Tibial nerve (tissue), 4 donors: ENCODE results near the gene DNAJB2.

Experiments used
- EP300 ChIP-seq, 2 donors: sonication (generic); formaldehyde crosslinking; IDR thresholded peaks; one replicate each; pipeline ENCODE4 v1.6.1; 2017; ENCODE audit warnings: antibody characterized with exemption in 2 of 2, mild to moderate bottlenecking in 1 of 2
- POLR2A ChIP-seq, 2 donors: fragments of 450-650 bp; IDR thresholded peaks; one replicate each; pipeline ENCODE4 v1.6.1; 2017; ENCODE audit warnings: antibody characterized with exemption in 2 of 2, mild to moderate bottlenecking in 2 of 2, moderate library complexity in 2 of 2
- TF ChIP-seq, protein P1 (sequence below), 5 experiments: fragments of 200-600 bp in 3 of 5; fragments of 450-650 bp in 2 of 5; sonication (generic) in 3 of 5; IDR thresholded peaks; one replicate each; pipeline ENCODE4 v1.5.1; 2016 to 2019; ENCODE audit warnings: antibody characterized with exemption in 5 of 5, mild to moderate bottlenecking in 3 of 5, moderate library complexity in 2 of 5

DNA sequence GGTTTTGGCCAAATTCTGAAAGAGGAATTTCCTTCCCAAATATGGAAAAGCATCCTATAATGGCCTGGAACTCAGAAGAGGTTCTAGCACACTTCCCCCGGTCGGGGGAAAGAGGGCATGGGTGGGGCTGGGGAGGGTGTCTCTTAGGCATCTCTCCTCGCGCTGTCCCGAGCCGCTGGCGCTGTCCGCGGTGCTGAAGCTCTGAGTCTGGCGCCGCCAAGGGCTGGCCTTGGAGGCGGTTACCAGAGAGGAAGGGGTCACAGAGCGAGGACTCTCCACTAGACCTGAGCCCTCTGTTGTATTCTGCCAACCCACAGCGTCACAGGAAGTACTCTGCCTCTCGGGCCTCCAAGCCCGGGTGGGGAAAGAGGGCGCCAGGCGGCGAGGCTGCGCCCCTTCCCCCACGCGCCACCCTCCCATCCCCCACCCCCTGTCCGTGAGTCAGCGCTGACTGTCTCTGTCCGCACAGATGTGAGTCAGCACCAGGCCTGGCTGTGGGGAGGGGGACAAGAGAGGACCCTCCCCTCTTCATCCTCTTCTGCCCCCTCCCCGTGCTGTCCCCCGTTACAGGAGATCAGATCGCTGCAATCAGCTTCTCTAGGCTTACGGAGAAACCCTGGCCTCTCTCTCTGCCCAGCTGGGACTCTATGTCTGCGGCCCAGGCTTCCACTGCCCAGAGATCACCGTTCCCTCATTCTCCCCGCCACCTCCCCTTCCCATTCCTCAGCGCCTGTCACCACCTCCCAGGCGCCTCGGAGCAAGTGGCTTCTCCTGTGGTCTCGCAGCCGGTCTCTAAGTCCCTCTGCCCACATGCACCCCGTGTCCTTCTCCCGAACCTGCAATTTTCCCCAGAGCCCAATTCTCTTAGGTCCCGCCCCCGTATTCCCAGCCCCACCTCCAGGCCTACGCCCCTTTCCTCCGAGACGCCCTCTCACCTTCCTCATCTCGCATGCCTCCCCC is 29.3 kb downstream of the DNAJB2 start:
- TF ChIP-seq, protein P1, sequence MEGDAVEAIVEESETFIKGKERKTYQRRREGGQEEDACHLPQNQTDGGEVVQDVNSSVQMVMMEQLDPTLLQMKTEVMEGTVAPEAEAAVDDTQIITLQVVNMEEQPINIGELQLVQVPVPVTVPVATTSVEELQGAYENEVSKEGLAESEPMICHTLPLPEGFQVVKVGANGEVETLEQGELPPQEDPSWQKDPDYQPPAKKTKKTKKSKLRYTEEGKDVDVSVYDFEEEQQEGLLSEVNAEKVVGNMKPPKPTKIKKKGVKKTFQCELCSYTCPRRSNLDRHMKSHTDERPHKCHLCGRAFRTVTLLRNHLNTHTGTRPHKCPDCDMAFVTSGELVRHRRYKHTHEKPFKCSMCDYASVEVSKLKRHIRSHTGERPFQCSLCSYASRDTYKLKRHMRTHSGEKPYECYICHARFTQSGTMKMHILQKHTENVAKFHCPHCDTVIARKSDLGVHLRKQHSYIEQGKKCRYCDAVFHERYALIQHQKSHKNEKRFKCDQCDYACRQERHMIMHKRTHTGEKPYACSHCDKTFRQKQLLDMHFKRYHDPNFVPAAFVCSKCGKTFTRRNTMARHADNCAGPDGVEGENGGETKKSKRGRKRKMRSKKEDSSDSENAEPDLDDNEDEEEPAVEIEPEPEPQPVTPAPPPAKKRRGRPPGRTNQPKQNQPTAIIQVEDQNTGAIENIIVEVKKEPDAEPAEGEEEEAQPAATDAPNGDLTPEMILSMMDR (IDR thresholded peaks at IDR 0.05), result no peak
- no peak for TF ChIP-seq POLR2A (IDR thresholded peaks at IDR 0.05)
- TF ChIP-seq EP300 (IDR thresholded peaks at IDR 0.05), result no peak
